ENCODE data around the gene PELI2.

PELI2 gene

DNA sequence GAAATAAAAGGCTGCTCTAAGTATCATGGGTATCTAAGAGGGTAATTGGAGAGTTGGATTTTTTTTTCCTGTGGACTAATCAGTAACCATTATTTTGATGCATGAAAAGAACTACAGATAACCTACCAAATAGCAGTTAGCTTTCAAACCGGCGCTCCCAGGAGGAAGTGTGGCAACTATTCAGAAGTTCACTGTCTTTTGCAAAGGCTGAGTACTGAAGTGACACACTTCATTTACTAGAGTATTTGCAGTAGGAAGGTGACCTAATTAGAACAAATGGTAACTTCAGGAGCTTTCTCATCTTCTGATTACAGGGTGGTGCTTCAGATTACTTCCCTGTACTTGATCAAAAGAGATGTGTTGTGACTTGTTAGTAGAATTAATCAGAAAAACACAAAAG, 87.7 kb downstream of the PELI2 start:
- DNase-seq (ENCODE audit: low read depth in 3 of 3) = no peak

DNA sequence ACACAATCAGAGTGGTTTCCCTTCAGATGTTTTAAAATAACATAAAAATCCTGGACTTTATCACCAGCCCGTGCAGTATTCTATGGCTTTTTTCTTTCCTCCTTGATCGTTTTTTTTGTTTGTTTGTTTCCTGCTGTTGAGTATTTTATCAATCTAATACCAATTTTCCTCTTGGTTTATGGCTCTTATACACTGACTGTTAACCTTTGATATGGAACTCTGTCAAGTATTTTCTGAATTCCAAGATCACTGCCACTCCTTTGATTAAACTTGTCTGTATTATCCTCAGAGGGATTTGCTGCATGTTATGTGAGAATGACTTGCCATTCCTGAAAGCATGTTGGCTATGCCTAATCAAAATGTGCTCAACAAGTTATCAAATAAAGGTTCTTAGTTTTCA, 88.4 kb downstream of the PELI2 start:
- DNase-seq (ENCODE audit: low read depth in 3 of 3) = no peak

GRCh38 chr14:56207626-56208292, 89.5 kb downstream of the PELI2 start:
- no peak for DNase-seq (ENCODE audit: low read depth in 3 of 3)

DNA sequence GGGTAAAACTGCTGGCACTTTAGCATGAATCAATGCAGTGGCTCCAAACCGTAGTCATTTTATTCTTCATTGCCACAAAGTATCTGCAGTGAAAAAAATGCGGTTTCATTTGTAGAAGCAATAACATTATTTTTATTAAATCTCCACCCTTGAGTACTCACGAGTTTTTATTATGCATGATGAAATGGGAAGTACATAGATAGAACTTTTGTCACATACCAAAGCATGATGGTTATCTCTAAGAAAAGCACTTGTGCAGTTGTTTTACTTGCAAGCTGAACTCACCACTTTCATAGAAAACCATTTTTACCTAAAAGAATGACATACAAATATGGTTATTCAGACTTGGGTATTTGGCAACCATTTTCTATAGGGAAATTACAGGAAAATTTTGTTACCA, 90.3 kb downstream of the PELI2 start:
- no peak for DNase-seq (ENCODE audit: low read depth in 3 of 3)

GRCh38 chr14:56210571-56210970, 92.4 kb downstream of the PELI2 start:
- no peak for DNase-seq (ENCODE audit: low read depth in 3 of 3)

DNA sequence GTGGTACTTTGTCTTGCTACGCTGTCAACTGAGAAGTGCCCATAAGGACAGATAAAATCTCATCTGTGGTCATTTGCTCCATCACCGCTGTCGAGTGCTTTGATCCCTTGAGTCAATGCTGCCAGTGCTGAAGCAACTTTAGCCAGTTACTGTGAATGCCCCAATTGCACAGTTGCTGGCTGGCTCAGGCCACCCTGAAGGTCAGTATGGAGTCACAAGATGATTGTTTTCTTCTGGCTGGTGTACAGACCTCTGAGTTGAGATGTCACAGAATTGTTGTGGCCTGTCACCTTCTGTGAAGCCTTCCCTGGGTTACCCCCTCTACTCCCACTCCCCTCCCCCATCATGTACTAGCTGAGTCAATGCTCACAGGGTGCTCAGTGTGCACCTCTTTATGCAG, 92.9 kb downstream of the PELI2 start:
- no peak for DNase-seq (ENCODE audit: low read depth in 3 of 3)

- no peak for DNase-seq (ENCODE audit: low read depth in 3 of 3)
Measured at GRCh38 chr14:56211844-56212243, 93.6 kb downstream of the PELI2 start.

DNA sequence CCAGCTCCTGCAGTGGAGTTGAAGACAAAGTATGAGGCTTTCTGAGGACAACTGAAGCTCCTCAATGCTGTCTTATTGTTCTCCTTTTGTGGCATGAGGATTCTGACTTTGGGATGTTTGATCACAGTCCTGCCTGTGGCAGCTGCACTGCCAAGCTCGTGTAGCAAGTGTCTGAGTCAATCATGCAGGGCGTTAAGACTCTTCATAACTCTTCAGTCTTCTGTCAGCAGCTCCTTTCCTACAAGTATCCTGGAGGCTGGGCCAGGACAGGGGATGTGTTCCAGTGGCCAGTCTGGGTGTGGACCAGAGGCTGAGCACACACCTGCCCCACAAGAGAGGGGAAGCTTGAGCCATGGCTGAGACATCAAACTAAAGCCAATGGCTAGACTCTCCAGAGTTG, 94.3 kb downstream of the PELI2 start:
- no peak for DNase-seq (ENCODE audit: low read depth in 3 of 3)

DNA sequence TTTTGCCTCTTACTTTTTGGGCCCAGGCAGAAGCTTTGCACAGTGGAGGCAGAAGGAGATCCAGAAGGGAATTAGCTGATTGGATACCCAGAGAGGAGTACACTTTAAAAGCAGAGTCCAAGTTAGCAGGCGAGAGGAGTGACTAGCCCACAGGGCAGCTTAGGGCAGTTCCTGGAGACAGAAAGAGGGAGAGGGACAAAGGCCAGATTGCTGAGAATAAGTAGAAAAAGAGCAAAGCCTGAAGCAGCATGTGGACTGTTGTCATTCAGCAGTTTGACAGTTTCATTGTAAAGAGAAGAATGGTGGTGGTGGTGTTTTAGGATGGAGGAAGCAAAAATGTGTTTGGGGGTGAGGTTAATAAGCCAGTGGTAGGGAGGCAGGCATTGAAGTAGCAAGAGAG, 95.1 kb downstream of the PELI2 start:
- DNase-seq (ENCODE audit: low read depth in 3 of 3) = no peak

GRCh38 chr14:56215180-56215579, 97.0 kb downstream of the PELI2 start:
- no peak for DNase-seq (ENCODE audit: low read depth in 3 of 3)

GRCh38 chr14:56216626-56217379, 98.6 kb downstream of the PELI2 start:
- no peak for DNase-seq (ENCODE audit: low read depth in 3 of 3)

- DNase-seq (ENCODE audit: low read depth in 3 of 3) = no peak
Measured at GRCh38 chr14:56217380-56218045, 99.3 kb downstream of the PELI2 start.

GRCh38 chr14:56219666-56220413, 101.6 kb downstream of the PELI2 start:
- DNase-seq (ENCODE audit: low read depth in 3 of 3) = no peak

GRCh38 chr14:56221382-56222128, 103.3 kb downstream of the PELI2 start:
- DNase-seq (ENCODE audit: low read depth in 3 of 3) = no peak

DNA sequence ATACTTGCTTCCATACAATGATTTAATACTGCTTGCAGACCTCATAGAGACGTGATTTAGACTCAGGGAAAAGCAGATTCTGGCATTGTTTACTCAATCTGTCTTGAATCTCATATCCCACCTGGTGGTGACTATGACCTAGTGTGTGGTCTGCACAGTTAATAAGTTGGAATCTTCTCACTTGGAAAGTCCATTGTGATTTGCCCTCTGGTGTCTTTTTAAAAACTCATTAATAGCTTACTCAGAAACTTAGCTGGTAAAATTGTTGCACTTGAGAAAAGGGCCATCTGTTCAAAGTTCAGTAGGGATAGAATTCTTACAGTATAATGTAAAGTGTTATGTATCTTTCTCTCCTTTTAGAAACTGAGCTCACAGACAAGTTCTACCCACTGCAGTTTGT, 106.0 kb downstream of the PELI2 start:
- no peak for DNase-seq (ENCODE audit: low read depth in 3 of 3)

- no peak for DNase-seq (ENCODE audit: low read depth in 3 of 3)
Measured at GRCh38 chr14:56224691-56225681, 106.8 kb downstream of the PELI2 start.

- DNase-seq (ENCODE audit: low read depth in 3 of 3) = no peak
Measured at GRCh38 chr14:56235388-56235787, 117.2 kb downstream of the PELI2 start.

DNA sequence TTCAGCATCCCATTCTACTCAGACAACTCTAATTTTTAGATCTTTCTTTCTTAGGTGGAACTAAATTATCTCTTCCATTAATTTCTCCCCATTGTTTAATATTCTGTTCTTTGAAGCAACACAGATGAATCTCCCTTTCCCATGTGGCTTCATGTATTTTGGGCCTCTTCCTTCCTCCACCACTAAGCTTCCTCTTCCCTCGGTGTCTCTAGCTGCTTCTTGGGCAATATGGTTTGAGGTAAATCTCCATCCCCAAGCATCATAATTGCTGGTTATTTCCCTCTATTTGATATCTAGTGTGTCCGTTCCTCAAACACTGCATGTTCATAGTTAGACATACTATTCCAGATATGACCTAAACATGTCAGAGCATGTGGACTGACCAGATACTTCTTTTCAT, 119.2 kb downstream of the PELI2 start:
- DNase-seq (ENCODE audit: low read depth in 3 of 3) = no peak

- DNase-seq (ENCODE audit: low read depth in 3 of 3) = no peak
Measured at GRCh38 chr14:56241461-56241860, 123.2 kb downstream of the PELI2 start.

GRCh38 chr14:56243110-56243509, 124.9 kb downstream of the PELI2 start:
- DNase-seq (ENCODE audit: low read depth in 3 of 3) = no peak
